NK-92 (cell line): ENCODE measurements around the gene GABRB1.

Experiments
- DNase-seq: peaks from one replicate; lab custom pipeline; 2025; ENCODE audit not compliant: unreplicated experiment; lab: John Stamatoyannopoulos, UW

The GABRB1 gene

DNA sequence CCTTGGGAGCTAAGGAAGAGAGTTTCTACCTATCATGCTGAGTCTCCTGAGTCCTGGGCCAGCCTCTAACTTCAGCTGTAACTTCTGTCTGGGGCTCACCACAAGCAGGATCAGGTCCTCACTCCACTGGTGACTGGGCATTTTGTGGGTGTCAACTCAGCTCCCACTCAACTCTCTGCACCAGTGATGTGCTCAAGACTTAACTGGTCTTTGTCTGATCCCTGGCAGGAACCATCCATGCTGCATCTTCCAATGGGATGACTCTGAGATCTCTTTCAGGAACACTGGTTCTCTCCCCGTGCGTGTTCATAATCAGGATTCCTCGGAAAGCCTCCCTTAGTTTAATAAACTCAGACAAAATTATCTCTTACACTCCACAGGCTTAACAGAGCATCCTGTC, 349.8 kb downstream of the GABRB1 start:
- DNase-seq = no peak

DNA sequence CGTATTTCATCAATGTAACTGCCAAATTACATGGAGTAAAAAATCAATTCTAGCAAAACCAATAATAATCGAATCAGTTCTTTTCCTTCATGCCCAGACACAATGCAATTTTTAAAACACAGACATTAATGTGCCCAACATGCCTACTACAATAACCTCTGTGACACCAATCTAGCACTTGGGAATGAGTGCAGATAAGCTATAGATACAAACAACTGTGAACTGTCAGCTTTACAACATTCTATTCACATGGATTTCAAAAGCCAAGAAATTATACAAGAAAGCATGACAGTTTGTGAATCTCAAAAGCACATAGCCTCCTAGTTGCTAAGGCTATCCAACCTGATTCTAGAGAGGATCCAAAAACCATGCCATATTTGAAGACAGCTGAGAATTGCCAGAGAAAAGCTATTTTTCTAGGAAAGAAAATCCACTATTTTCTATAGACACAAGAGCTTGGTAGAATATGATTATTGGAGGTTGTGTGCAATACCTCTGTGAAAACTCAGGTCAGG, 351.5 kb downstream of the GABRB1 start:
- DNase-seq = no peak

DNA sequence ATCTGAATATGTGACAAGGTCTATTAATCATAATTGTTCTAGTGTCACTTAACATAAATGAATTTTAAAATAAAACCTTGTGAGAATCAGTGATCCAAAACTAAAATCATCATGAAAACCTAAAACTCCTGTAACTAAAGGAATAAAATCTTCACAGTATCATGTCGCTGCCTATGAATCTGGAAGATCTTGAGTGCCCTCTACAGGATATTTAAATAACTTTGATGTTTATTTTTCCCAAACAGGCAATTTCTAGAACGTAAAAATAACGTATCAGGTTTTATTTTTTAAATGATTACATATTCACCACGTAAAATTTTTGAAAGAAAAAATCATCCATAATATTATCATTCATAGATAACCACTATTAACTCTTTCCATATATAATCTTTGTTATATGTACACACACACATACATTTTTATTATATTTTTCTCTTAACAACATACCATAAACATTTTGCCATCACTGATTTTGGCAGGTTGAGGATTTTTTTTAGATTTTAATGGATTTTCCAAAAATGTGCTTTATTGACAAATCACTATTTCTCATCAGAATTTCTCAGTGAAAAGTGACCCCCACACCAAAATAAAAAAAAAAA, 352.6 kb downstream of the GABRB1 start:
- no peak for DNase-seq

DNA sequence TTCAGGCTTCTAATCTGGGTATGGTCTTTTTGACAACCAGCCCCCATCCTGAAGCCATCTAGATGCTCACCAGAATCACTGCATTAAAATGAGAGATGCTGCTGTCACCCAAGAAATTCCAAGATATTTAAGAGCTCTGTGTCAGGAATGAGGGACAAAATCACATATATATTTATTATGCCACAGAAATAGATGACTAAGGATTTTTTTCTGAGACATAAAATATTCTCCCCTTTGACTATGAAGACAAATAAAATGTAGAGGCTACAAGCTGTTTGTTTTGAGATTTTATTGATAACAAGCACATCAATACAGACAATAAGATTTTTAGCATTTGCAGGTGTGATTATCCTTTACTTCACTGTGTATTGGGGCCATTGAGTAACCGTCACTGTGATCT, 354.8 kb downstream of the GABRB1 start:
- no peak for DNase-seq

DNA sequence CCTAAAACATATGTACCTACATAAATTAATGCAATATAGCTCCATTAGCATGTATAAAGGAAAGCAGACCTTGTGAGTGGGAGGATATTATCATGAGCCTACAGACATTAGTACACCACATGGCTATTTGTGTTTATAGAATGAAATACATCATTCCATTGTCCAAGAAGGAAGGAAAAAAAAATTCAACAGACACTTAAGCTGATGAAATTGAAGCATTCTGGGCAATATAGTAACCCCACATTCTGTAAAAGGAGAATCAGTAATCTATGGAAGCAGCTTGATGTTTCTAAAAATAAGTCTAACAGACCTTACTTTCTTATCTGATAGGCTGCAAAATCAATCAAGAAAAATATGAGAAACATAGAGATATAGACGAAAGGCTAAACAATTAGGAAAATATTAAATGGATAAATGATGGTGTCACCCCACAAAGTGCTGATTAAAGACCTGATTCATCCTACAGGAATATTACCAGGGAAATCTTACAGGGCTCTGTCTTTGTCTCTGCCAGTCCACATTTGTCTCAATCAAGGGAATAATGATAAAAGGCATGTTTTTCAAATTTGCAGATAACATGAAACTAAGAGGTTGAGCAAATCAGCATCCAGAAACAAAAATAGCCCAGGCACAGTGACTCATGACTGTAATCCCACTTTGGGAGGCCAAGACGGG, 355.3 kb downstream of the GABRB1 start:
- no peak for DNase-seq

DNA sequence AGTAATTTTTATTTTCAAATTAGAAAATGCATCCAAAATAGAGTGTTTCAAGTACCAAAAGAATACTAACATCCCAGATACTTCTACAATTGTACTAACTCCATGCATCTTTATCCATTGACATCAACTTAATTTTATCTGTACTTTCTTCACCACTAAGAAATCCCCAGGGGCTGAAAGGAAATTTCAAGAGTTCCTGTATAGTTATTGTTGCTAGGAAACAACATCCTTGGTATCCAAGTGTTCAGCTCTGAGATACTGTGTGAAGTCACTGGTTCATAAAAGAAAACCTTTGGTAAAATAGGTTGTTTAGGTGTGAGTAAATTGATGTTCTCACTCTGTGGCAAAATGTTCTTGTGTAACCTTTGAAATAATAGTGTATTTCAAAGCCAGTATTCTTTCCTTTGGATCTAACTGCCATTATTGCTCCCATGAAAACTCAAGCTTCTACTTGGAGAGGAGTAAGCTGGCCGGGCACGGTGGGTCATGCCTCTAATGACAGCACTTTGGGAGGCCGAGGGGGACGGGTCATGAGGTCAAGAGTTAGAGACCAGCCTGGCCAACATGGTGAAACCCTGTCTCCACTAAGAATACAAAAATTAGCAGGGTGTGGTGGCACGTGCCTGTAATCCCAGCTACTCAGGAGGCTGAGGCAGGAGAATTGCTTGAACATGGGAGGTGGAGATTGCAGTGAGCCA, 359.2 kb downstream of the GABRB1 start:
- no peak for DNase-seq

DNA sequence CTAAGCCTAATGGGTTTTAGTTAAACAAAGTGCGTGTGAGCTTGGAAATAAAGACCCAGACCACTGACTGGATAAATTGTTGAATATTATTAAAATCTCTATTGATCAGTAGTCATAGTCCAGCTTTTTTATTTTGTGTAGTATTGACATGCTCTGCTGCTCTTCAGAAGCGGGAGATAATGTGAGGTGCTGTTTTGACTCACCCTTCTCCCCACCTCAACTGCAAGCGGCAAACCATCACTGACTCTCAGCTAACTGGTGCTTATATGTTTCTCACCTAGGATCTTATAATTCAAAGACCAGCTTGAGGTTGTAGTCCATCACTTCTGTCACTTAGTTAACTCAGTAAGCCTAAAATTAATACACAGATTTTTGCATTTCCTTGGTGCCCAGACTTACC, 359.9 kb downstream of the GABRB1 start:
- DNase-seq = no peak

DNA sequence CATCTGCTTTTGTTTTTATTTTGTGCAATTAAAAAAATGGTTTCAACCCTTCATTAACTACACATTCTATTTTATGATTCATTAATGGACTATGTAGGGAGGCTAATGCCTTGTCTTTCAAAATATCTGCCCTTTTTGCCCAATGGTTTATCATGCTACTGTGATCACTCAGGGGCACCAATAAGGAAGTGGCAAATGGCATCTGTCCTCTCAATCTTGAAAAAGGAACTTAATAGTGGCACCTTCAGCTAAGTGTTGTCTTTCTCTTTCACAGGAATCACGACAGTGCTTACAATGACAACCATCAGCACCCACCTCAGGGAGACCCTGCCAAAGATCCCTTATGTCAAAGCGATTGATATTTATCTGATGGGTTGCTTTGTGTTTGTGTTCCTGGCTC, 375.0 kb downstream of the GABRB1 start:
- no peak for DNase-seq

DNA sequence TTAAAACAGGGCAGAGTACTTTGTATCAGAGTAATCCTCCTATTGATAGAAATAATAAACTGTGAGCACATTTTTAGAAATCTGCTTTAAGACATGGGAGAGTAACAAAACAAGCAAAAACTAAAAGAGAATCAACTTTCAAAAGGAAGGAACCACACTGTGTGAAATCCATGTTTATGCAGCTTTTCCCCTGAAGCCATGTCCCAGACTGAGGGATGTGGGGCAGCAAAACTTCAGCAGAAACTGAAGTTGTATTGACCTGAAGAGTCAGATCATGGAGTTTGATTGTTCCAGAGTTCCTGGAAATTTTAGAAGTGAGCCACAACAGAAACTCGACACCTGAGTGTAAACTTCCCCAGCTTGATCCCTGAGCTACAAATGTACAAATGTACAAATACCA, 378.9 kb downstream of the GABRB1 start:
- no peak for DNase-seq

DNA sequence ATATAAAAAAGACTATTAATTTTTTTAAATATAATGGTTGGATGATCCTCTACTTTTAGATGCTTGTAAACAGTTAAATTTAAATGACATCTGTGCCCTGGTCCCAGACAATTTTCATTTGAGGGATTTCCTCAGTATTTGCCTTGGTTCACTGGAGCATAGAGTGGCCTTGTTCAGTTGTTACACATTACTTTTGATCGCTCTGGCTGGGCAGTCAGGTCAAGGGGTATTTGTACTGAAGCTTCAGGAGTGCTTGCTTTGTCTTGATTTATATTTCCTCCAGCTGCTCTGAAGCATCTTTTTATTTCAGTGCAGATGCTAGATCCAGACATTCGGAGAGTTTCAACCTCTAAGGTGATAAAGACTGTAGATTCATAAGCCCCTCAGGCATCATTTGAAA, 382.2 kb downstream of the GABRB1 start:
- no peak for DNase-seq

DNA sequence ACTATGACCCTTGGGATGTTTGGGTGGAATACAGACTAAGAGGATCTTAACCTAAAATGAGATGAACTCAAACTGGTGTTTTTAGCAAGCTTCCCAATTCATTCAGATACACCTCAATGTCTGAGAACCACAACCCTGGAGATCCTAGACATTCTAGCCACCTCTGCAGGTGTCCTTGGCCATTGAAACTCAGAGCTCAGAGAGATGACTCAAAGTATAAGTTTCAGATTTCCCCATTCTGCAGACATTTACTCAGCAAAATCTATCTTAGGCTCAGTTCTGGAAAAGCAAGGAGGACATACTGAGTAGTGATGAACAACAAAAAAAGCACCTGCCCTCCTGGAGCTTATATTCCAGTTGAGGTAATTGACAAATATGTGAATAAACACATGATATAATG, 384.4 kb downstream of the GABRB1 start:
- no peak for DNase-seq

DNA sequence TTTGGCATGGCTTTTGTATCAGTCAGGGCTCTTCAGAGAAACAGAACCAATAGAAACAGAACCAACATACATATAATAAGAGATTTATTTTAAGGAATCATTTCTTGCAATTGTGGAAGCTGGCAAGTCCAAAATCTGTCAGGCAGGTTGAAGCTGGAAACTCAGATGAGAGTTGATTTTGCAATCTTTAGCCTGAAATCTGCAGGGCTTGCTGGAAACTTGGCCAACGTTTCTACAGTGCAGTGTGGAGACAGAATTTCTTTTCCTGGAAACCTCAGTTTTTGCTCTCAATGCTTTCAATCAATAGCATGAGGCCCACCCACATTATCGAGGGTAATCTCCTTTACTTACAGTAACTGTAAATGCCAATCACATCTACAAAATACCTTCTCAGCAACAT, 386.8 kb downstream of the GABRB1 start:
- DNase-seq = no peak

DNA sequence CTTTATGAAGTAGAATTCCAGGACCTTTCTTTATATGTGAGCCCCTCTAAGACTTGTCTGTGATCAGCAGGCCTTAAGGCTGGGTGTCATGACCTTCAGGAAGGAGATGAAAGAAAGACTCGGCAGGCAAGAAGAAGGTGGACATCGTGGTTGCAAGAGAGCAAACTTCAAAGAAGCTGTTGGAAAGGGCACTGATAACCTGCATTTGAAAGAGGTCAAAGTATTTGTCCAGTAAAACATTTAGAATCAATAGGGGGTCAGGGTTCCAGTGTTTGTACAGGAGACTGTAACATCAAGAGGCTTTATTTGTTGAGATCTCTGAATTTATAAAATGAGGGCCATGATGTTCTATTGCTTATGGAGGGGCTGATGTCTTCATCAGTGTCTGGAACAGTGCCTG, 387.9 kb downstream of the GABRB1 start:
- no peak for DNase-seq

DNA sequence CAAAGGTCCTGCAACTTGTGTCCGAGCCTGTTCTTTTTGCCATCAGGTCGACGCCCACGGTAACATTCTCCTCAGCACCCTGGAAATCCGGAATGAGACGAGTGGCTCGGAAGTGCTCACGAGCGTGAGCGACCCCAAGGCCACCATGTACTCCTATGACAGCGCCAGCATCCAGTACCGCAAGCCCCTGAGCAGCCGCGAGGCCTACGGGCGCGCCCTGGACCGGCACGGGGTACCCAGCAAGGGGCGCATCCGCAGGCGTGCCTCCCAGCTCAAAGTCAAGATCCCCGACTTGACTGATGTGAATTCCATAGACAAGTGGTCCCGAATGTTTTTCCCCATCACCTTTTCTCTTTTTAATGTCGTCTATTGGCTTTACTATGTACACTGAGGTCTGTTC, 394.3 kb downstream of the GABRB1 start:
- no peak for DNase-seq

DNA sequence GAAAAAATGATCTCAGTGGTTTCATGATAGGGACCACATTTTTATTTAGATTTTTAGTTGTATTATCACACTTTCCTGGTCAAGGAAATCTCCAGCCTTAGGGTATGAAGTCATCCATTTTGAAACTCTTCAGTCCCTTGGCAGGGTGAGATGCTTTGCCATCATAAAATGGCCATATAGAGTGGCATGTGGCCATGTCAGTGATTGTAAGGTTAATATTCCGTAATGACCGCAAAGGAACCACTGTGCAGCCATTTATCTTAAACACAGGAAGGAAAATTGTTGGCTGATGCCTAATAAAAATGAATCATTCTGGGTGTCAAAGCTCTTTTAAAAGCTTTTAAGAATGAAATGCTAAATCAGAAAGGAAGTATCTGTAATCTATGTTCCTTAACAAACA, 396.6 kb downstream of the GABRB1 start:
- no peak for DNase-seq

DNA sequence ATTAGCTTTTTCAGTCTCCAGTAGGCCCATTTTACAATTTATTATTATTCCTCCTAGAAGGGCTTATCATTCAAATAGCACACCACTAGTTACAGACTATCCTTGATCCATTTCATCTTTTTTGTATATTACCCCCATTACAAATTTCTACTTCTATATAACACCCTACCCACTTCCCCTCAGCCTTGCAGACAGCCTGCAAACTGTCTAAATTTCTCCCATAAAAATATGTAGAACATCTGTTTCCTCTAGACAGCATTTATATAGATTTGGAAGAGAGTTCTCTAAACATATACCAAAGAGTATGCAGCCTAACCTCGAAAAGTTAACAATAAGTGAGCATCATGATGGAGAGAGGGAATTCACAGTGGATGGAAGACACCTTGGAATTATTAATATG, 401.4 kb downstream of the GABRB1 start:
- no peak for DNase-seq

DNA sequence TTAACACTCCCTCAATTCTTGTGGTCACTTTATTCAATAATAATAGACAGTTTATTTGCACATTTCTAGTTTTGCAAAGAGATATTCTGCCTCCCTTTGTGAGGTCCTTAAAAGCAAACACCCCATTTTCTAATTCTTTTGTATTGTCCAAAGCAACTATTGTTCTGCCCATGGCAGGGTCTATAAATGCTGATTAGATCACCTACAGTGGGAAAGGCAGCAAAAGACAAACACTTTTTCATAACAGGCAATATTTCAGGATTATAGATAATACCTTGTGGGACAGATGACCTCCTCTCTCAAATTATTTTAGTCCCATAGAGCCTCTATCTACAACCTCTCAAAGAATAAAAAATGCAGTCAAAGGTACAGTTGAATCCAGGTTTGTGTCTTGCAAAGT, 403.6 kb downstream of the GABRB1 start:
- DNase-seq = no peak

DNA sequence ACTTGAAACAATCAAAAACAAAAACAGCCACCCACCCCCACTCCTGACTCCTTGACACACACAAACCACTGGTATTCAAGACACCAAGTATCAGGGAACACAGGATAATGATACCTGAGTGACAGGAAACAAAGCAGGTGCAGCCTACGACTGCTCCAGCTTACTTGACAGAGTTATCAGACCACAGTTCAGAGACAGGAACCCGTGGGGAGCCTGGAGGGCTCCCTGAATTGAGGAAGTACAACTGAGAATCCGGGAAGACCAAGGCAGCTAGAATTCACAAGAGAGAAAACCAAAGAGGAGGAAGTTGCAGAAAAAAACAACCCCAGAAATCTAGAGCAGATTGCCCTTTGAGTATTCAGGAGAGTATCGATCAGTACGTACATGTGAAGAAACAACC, 411.6 kb downstream of the GABRB1 start:
- DNase-seq = no peak

DNA sequence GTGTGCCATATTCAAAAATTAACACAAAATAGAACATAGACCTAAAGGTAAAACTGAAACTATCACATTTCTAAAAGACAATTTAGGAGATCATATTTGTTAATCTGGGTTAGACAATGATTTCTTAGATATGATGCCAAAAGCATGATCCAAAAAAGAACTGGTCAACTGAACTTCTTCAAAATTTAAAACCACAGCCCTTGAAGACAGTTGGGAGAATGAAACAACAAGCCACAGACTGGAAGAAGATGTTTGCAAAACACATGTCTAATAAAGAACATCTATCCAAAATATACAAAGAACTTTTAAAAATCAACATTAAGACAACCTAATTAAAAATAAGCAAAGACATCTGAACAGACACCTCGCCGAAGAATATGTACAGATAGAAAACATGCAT, 412.7 kb downstream of the GABRB1 start:
- no peak for DNase-seq

DNA sequence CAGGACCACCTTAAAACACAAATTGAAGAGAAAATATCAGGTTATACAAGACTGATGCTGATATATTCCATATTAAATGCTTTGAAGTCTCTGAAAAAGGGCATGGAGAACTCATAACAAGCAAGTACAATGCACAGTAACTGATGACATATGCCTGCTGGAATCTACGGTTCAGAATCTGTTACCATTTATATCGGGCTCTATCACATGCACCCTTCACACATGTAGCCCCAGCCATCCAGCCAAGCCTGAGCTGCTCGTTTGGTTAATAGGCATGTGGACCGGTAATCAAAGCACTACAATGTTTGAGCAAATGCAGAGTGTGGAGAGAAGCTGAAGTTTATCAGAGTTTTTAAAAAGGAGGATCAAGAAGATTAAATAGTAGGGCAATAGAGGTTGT, 420.3 kb downstream of the GABRB1 start:
- DNase-seq = no peak

DNA sequence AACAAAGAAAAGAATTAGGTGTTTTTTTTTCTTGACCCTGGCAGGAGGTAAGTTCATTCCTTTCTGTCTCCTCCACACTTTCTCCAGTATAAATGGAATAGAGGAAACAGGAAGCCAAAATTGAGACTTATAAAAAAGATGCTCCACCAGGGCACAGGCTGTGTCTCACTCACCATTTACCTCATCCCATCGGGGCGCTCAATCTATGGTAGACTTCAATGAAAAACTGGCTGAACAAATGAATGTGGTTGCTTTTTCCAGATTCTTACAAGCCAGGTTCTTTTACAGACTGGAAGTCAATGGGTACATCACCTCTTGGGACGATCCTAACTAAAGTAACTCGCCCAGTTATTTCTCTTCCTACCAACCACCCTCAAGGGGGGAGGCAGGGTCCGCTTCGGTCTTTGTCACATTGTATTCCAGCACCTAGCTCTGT, 431.4 kb downstream of the GABRB1 start:
- DNase-seq = no peak

DNA sequence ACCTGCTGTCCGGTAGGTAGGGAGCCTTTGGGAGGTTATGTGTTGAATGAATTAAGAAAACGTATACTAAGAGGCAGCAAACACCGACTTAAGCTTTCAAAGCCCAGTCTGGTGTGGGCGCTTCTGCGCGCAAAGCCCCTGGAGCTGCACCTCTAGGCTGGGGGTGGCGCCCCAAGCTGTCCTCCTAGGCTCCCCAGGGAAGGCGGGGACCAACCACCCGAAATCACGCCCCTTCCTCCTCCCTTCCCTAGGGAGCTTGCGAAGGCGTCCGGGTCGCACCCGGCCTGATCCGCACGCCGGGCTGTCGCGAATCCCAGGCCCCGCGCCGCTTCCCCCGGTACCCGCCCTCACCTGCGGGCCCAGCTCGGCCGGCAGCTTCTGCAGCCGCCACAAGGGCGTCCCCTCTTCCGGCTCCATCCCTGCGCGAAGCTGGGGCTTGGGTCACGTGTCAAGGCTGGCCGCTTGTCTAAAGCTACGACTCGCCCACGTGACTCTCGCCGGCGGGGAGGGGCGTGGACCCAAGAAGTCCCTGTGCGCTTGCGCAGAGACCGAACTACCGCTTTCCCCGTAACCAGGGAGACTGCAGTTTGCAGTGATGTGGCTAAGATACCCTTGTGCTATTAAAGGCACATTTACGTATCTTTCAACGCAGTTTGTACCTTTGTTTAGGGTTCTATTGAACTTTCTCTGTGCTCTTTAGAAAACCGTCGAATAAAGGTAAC, 432.0 kb downstream of the GABRB1 start, which contains the start of gene COMMD8:
Gene COMMD8 (minus strand): TSS at position 468 of the 722 bp plus-strand sequence. CDS start 51 bp downstream, at position 417.
- DNase-seq = peak; percentile 73
